GM23248 (cell line): ENCODE measurements around the gene GDPD4.

Experiments
- EZH2 ChIP-seq: fragments of 200-600 bp; sonication (generic); IDR thresholded peaks from 2 replicates; pipeline ENCODE4 v1.6.1; 2018; ENCODE audit warnings: antibody characterized with exemption, mild to moderate bottlenecking; ENCODE audit not compliant: insufficient read depth, poor library complexity, severe bottlenecking
- EZH2phosphoT487 ChIP-seq: fragments of 200-600 bp; sonication (generic); IDR thresholded peaks from 2 replicates; pipeline ENCODE4 v1.6.1; 2018; ENCODE audit warnings: antibody characterized with exemption, moderate library complexity, mild to moderate bottlenecking, low read depth; ENCODE audit not compliant: insufficient read depth

GRCh38 chr11:77294040-77294439 is 7.4 kb downstream of the GDPD4 start:
- TF ChIP-seq EZH2 (no peak), EZH2phosphoT487 (no peak)
